PC-3 (cell line): ENCODE results near the gene LAMA3.

Experiments used
- CTCF ChIP-seq: fragments of 300-600 bp; sonication (generic); conservative IDR thresholded peaks from 2 replicates; pipeline ENCODE4 v1.5.1; 2017; ENCODE audit warnings: antibody characterized with exemption, low read depth, mild to moderate bottlenecking, low read length
- EZH2 ChIP-seq: fragments of 300-600 bp; sonication (generic); IDR thresholded peaks from one replicate; pipeline ENCODE4 v1.6.1; 2017; ENCODE audit warnings: antibody characterized with exemption, mild to moderate bottlenecking, low read length; ENCODE audit not compliant: unreplicated experiment
- EZH2phosphoT487 ChIP-seq: fragments of 300-600 bp; sonication (generic); IDR thresholded peaks from 2 replicates; pipeline ENCODE4 v1.6.1; 2018; ENCODE audit warnings: mild to moderate bottlenecking, antibody characterized with exemption, low read length, borderline replicate concordance

DNA sequence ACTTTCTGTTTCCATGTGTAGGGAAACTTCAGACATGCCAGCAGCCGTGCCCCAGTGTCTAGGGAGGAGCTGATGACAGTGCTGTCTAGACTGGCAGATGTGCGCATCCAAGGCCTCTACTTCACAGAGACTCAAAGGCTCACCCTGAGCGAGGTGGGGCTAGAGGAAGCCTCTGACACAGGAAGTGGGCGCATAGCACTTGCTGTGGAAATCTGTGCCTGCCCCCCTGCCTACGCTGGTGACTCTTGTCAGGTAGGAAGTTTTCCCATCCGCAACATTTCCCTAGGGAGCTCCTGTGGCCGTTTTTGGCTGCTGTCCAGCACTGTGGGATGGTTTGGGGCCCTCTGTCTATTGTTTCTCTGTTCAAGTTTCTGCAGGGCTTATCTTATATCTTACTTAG, 182.2 kb downstream of the LAMA3 start:
- no peak for TF ChIP-seq EZH2
- no peak for TF ChIP-seq CTCF
- no peak for TF ChIP-seq EZH2phosphoT487
